HL-60 (cell line): ENCODE results near the gene GOSR2.

Experiments used
- DNase-seq, 2 experiments: peaks; one replicate each; pipeline ENCODE4 v3.0.0-alpha.2; 2010 to 2020; ENCODE audit warnings: low read depth in 1 of 2, low spot score in 1 of 2
- H3K27ac ChIP-seq: fragments of 250-450 bp; sonication (Bioruptor Pico); replicated peaks from 2 replicates; pipeline ENCODE4 v1.5.1; 2020; ENCODE audit warnings: mild to moderate bottlenecking, moderate library complexity
- H3K27me3 ChIP-seq: fragments of 250-450 bp; sonication (Bioruptor Pico); 2 replicates; pipeline ENCODE4 v1.5.1; 2021; ENCODE audit warnings: mild to moderate bottlenecking, moderate library complexity; ENCODE audit not compliant: insufficient read depth, poor library complexity, severe bottlenecking
- H3K4me3 ChIP-seq: replicated peaks from 2 replicates; pipeline ENCODE4 v1.5.1; 2011; ENCODE audit warnings: mild to moderate bottlenecking, control low read depth, low read length; ENCODE audit not compliant: insufficient read depth
- GABPA ChIP-seq: IDR thresholded peaks from 2 replicates; pipeline ENCODE4 v1.6.1; 2012; ENCODE audit warnings: low read depth
- POLR2AphosphoS5 ChIP-seq: IDR thresholded peaks from 2 replicates; pipeline ENCODE4 v1.6.1; 2012; ENCODE audit warnings: low read depth
- REST ChIP-seq: IDR thresholded peaks from 2 replicates; pipeline ENCODE4 v1.6.1; 2012; ENCODE audit warnings: low read depth; ENCODE audit not compliant: insufficient replicate concordance
- SPI1 ChIP-seq: IDR thresholded peaks from 2 replicates; pipeline ENCODE4 v1.6.1; 2012; ENCODE audit warnings: low read depth, mild to moderate bottlenecking, borderline replicate concordance
- TF ChIP-seq, protein P1 (sequence below): IDR thresholded peaks from one replicate; pipeline ENCODE4 v1.5.1; 2011; ENCODE audit warnings: low read length, control low read depth, inconsistent platforms; ENCODE audit not compliant: insufficient read depth

The GOSR2 gene

DNA sequence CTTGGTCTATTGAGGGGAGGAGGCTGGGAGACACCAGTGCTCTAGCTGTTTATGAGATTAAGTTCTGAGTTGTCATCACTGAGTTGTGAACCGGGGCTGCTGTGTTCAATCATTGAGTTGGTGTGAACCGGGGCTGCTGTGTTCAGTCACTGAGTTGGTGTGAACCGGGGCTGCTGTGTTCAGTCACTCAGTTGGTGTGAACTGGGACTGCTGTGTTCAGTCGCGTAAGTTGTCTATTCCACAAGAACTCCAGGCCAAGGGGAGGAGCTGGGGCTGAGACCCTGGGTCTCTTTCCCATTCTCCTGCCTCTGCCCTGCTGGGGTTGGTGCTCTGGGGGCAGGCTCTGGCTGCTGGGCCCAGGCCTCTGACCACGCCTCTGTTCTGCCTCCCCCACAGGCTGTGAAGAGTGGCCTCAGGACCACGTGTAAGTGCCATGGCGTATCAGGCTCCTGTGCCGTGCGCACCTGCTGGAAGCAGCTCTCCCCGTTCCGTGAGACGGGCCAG, 47.1 kb upstream of the GOSR2 start:
- no peak overlapping the region for H3K27ac ChIP-seq
- no peak overlapping the region for H3K4me3 ChIP-seq
- no peak for TF ChIP-seq POLR2AphosphoS5
- no peak for TF ChIP-seq REST
- TF ChIP-seq SPI1: no peak
- no peaks in the 10 kb centered on the region for H3K27me3 ChIP-seq
- no peak for DNase-seq

GRCh38 chr17:46876353-46876887, 46.5 kb upstream of the GOSR2 start:
- H3K27me3 ChIP-seq: no peaks in the 10 kb centered on the region
- H3K4me3 ChIP-seq: no peak overlapping the region
- TF ChIP-seq SPI1 (no peak), REST (no peak), GABPA (no peak), POLR2AphosphoS5 (no peak)
- TF ChIP-seq, protein P1, sequence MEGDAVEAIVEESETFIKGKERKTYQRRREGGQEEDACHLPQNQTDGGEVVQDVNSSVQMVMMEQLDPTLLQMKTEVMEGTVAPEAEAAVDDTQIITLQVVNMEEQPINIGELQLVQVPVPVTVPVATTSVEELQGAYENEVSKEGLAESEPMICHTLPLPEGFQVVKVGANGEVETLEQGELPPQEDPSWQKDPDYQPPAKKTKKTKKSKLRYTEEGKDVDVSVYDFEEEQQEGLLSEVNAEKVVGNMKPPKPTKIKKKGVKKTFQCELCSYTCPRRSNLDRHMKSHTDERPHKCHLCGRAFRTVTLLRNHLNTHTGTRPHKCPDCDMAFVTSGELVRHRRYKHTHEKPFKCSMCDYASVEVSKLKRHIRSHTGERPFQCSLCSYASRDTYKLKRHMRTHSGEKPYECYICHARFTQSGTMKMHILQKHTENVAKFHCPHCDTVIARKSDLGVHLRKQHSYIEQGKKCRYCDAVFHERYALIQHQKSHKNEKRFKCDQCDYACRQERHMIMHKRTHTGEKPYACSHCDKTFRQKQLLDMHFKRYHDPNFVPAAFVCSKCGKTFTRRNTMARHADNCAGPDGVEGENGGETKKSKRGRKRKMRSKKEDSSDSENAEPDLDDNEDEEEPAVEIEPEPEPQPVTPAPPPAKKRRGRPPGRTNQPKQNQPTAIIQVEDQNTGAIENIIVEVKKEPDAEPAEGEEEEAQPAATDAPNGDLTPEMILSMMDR: no peak
- DNase-seq: no peak
- no peak overlapping the region for H3K27ac ChIP-seq

DNA sequence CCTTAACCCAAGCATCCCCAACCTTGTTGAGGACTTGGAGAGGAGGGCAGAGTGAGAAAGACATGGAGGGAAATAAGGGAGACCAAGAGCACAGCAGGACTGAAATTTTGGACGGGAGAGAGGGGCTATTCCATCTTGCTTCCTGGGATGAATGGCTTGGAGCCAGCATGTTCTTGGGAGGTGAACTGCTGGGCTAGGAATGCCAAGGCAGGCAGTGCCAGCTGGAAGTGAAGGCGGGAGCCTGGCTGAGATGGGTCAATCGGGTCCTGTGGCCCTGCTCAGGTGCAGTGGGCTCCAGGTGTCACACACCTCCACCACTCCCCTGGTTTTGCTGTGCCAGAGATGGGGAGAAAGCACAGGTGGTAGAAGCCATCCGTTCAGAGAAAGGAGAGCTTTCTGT, 46.0 kb upstream of the GOSR2 start:
- H3K4me3 ChIP-seq: no peak overlapping the region
- no peak for DNase-seq
- no peak for TF ChIP-seq GABPA
- TF ChIP-seq, protein P1: no peak
- no peak for TF ChIP-seq POLR2AphosphoS5
- TF ChIP-seq SPI1: no peak
- no peak for TF ChIP-seq REST
- no peak overlapping the region for H3K27ac ChIP-seq
- H3K27me3 ChIP-seq: no peaks in the 10 kb centered on the region
